WERI-Rb-1 (cell line): Measurements from ENCODE around the gene CEBPG.

Experiments used
- DNase-seq: peaks from one replicate; pipeline ENCODE4 v3.0.0-alpha.2; 2020
- H3K27ac ChIP-seq: fragments of 250-450 bp; sonication (Bioruptor Pico); 2 replicates; pipeline ENCODE4 v1.5.1; 2020; ENCODE audit warnings: mild to moderate bottlenecking, moderate library complexity
- H3K27me3 ChIP-seq: fragments of 250-450 bp; sonication (Bioruptor Pico); 2 replicates; pipeline ENCODE4 v1.5.1; 2021; ENCODE audit warnings: mild to moderate bottlenecking, low read depth, moderate library complexity; ENCODE audit not compliant: insufficient read depth, severe bottlenecking
- H3K36me3 ChIP-seq: fragments of 250-450 bp; sonication (Bioruptor Pico); 2 replicates; pipeline ENCODE4 v1.5.1; 2020; ENCODE audit warnings: mild to moderate bottlenecking, moderate library complexity
- H3K4me3 ChIP-seq: 2 replicates; pipeline ENCODE4 v1.5.1; 2011; ENCODE audit warnings: low read depth, mild to moderate bottlenecking, control low read depth, low read length
- H3K9me3 ChIP-seq: fragments of 250-450 bp; sonication (Bioruptor Pico); 2 replicates; pipeline ENCODE4 v1.5.1; 2021; ENCODE audit warnings: mild to moderate bottlenecking, moderate library complexity; ENCODE audit not compliant: severe bottlenecking
- CTCF ChIP-seq: IDR thresholded peaks from 2 replicates; pipeline ENCODE4 v1.5.1; 2011; ENCODE audit warnings: low read depth, mild to moderate bottlenecking, control low read depth, inconsistent platforms, low read length

The CEBPG gene

DNA sequence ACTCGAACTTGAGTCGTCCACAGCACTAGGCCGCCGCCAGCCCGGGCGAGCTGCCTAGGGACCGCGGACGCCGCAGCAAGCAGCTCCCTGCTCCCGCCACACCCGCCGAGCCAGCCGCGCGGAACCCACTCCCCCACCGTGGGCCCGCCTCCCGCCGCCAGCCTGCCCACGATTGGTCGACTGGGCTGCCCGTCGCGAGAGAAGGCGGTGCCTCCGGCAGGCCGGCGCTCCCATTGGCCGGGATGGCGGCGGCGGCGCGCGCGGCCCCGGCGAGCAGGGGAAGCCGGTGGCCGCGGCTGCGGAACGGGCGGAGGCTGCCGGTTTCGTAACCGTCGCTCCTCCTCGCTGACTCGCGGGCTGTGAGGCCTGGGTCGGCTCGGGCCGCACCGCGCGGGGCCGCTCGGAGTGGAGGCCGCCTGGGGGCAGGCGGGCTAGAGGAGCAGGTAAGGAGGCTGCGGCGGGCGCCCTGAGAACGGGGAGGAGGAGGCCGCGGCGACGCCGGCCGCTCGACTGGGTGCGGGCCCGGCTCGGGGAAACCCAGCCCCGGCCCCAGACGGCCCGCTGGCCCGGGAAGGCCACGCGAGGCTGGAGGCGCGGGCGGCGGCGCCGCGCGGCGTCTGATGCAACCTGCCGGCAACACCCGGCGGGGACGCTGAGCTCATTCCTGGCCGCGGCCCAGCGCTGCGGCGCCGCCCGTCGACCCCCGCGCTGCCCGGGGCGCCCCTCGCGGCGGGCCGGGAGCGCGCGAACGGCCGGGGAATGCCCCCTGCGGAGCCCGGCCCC is at the start of gene CEBPG:
Gene CEBPG (plus strand): TSS at position 257 of the 783 bp plus-strand sequence. CDS start 5,531 bp downstream, outside the sequence.
- DNase-seq = peak; percentile 94
- no peak for TF ChIP-seq CTCF
- Histone ChIP-seq H3K9me3 (no peaks in the 10 kb centered on the region), H3K36me3 (peaks cover 20% of the 10 kb centered on the region), H3K4me3 (peak within 1 kb of the TSS; percentile 92), H3K27ac (peak within 1 kb of the TSS; percentile 98), H3K27me3 (no peaks in the 10 kb centered on the region)

DNA sequence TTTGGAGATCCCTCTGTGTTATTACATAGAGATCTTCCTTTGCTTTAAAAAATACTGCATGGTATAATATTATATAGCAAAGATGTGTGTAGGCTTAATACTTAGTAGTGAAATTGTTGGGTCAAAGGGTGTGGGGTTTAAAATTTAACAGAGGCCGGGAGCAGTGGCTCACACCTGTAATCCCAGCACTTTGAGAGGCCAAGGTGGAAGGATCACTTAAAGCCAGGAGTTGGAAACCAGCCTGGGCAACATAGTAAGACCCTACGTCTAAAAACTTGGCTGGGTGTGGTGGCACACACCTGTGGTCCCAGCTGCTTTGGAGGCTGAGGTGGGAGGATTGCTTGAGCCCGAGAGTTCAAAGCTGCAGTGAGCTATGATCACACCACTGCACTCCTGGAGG is 48.9 kb upstream of the CEBPG start:
- no peak overlapping the region for H3K4me3 ChIP-seq
- no peak for TF ChIP-seq CTCF
- H3K27ac ChIP-seq = no peak overlapping the region
- no peaks in the 10 kb centered on the region for H3K27me3 ChIP-seq
- no peak for DNase-seq
- H3K36me3 ChIP-seq = no peaks in the 10 kb centered on the region
- peaks cover 6% of the 10 kb centered on the region for H3K9me3 ChIP-seq

DNA sequence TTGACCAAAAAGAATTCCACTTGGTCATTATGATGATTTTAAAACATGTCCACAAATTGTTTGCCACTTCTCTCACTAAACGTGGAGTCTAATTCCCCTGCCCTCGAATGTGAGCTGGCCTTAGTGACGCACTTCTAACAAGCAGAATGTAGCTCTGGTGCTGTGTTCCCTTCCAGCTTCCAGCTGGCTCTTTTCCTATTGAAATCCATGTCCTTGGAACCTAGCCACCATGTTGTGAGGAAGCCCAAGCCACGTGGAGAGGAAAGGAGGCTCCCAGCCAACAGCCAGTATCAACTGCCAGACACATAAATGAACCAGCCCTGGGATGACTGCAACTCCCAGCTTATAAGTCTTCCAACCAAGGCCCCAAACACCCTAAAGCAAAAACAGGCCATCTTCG is 47.6 kb upstream of the CEBPG start:
- Histone ChIP-seq H3K9me3 (peaks cover 6% of the 10 kb centered on the region), H3K27me3 (no peaks in the 10 kb centered on the region), H3K36me3 (no peaks in the 10 kb centered on the region), H3K4me3 (no peak overlapping the region), H3K27ac (no peak overlapping the region)
- TF ChIP-seq CTCF = no peak
- no peak for DNase-seq

GRCh38 chr19:33329060-33329459 is 44.4 kb upstream of the CEBPG start:
- no peaks in the 10 kb centered on the region for H3K27me3 ChIP-seq
- H3K9me3 ChIP-seq = no peaks in the 10 kb centered on the region
- no peak for TF ChIP-seq CTCF
- no peak overlapping the region for H3K4me3 ChIP-seq
- DNase-seq = no peak
- no peaks in the 10 kb centered on the region for H3K36me3 ChIP-seq
- no peak overlapping the region for H3K27ac ChIP-seq

GRCh38 chr19:33329736-33330135 is 43.8 kb upstream of the CEBPG start:
- Histone ChIP-seq H3K27ac (no peak overlapping the region), H3K27me3 (no peaks in the 10 kb centered on the region), H3K9me3 (no peaks in the 10 kb centered on the region), H3K4me3 (no peak overlapping the region), H3K36me3 (no peaks in the 10 kb centered on the region)
- TF ChIP-seq CTCF = no peak
- DNase-seq = no peak

GRCh38 chr19:33332248-33332647 is 41.3 kb upstream of the CEBPG start:
- no peak overlapping the region for H3K27ac ChIP-seq
- H3K4me3 ChIP-seq = no peak overlapping the region
- TF ChIP-seq CTCF = no peak
- no peak for DNase-seq
- no peaks in the 10 kb centered on the region for H3K36me3 ChIP-seq
- H3K9me3 ChIP-seq = no peaks in the 10 kb centered on the region
- H3K27me3 ChIP-seq = no peaks in the 10 kb centered on the region
